Hematopoietic multipotent progenitor cell (in vitro differentiated cells): ENCODE measurements around the gene CTTN. TPM values are rescaled to one million over a fixed set of nuclear protein-coding genes. Genes with fewer than 3 reads are reported as not detected.

Experiments used
- total RNA-seq: library from RNA; depleted of rRNA; stranded (reverse); fragments of >200 nt; gene quantifications from one replicate; pipeline ENCODE4 v1.2.3, GENCODE V29; 2012

Gene CTTN
- total RNA-seq, 1 donor: 1.3 TPM

Other genes with a start within 250 kb of the CTTN start
- 31.2 TPM for gene FADD, start 195.2 kb upstream of the CTTN start, total RNA-seq
- 30.4 TPM for gene PPFIA1, start 127.8 kb upstream of the CTTN start, total RNA-seq